HG02798 (cell line): ENCODE results near the gene MORC2.

Experiments used
- ATAC-seq: cut with Tn5 transposase; IDR thresholded peaks from one replicate; pipeline ENCODE4 v1.9.1; 2021; ENCODE audit warnings: mild to moderate bottlenecking; ENCODE audit not compliant: unreplicated experiment, poor library complexity

The MORC2 gene

DNA sequence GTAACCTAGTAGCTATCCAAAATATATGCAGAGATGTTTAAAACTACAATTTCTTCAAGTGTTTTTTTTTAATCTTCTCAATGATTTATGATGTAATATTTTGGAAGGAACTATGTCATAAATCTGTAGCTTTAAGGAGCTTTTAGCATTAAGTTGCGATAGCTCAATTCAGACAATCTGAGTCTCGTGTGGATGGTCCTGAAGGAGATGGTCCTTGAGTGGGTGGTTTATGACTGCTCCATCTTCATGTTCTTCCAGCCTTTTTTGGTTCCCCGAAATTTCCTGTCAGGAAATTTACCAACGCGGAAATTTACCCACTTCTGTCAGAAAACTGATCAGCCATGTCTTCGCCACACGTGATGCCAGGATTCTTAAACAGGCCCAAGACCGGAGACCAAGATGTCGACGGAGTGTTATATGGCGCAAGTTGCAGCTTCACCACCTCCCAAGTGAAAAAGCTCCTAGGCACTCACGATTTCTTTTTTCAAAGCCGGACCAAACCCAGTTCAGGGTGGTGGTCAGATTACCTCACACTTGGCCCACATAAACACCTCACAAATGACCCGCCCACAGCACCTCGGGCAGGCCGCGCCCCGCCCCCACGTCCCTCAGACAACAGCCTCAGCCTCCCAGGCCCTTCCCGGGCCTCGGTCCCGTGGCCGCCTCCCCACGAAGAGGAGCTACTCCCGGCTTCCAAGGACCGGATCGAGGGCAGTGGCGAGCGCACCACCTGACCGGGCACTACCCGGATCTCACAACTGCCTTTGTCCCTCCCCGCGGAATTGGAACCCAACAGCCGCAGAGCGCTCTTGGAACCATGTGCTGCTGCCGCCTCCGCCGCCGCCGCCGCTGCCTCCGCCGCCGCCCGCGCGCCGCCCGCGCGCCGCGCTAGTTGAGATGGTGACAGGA is at the start of gene MORC2:
TSS of gene MORC2 (minus strand) at position 760 of the 909 bp plus-strand sequence. CDS start 885 bp downstream, outside the sequence.
- ATAC-seq, result peak; percentile 17

DNA sequence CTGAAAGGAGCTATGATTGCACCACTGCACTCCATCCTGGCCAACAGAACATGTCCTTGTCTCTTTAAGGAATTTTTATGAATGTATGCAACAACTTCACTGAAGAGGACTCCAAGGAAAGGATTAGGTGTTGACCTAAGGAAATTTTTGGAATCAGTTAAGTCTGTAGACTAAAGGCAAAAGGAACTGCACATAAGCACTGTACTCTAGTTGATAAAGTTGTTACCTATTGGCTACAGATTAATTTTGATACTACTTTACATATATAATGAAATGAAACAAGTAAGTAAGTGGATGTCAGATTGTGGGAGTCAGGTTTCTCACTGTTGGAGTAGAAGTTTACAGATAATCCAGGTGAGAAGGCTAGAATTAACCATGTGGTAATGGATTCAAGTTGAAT is 37.0 kb upstream of the MORC2 start:
- no peak for ATAC-seq

DNA sequence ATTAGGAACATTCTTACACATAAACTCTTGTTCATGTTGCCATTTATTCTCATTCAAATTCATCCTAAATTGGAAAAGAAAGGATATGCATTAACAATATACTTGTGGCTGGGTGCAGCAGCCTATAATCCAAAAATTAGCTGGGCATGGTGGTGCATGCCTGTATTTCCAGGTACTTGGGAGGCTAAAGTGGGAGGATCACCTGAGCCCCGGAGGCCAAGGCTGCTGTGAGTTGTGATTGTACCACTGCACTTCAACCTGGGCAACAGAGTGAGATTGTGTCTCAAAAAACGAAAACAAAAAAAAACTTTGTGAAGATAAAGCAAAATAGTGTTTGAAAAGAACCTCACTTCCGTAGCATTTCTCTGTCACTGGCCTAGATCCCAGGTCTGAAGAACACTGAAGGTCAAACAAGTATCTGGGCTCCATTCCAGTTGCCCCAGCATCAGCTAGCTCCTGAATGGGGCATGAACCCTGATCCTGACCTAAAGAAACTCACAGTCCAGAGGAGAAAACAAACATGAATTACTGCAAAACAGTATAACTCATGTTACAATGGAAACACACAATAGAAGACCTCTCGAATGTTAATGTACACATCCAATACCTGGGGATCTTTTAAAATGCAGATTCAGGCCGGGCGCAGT is 32.7 kb upstream of the MORC2 start:
- ATAC-seq, result no peak

DNA sequence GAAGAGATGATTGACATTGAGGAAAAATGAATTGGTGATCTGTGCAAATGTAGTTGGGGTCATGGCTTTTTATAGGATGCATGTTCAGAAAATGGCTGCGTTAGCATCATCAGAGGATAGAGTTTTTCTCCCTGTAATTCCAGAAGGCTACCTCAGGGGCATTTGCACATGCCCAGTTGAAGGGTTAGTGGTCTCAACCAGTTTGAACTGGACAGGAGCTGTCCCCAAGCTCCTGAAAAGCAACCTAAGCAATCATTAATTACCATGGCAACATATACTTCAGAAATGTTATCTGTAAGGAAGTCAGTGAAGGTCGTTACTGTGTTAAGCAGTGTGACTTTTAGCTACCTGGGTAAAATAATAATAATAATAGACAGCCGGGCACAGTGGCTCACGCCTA is 29.8 kb upstream of the MORC2 start:
- no peak for ATAC-seq

DNA sequence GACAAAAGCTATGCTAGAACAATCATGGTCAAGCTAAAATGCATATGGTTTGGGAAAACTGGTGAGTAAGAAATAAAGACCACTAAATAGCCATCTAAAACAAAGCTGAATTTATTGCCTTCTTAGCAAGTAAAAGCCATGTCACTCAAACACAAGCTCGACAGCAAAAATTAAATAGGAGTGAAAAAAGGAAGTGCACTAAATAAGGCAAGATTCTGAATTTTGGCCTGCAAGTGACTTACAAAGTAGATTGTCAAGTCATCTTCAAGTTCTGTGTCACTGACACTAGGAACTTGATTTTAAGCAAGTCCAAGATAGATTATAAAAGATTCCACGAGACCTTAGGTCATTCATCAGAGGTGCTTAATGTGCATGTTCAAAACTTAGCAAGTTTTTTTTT is 27.9 kb upstream of the MORC2 start:
- no peak for ATAC-seq

DNA sequence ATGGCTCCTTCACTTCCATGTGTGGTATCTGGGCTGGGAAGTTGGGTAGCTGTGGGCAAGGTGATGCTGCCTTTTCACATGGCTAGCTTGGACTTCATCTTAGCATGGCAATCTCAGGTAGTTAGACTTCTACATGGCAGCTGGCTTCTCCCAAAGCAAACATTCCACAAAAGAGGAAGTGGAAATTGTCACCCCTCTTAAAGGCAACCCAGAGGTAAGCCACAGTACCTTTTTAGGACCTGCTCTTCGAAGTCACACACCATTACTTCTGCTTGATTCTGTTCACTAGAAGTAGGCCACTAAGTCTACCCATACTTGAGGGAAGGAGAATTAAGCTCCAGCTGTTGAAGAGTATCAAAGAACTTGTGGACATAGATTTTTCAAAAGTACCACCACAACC is 26.4 kb upstream of the MORC2 start:
- ATAC-seq, result no peak

DNA sequence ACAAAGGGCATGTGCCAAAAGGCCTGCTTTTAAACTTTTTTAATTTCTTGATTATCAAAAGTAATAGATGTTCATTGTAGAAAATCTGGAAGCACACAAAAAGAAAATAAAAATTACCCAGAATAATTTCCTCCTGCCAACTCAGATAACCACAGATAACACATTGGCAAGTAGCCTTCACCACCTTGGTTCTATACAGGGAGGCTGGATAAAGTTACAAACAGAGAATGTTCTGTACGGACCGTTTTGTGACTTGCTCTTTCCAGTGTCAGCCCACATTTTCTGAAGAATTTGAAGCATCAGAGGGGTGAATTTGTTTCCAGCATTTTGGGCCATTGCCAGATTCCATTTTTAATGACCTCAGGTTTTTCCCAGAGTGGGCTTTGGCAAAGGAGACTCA is 24.0 kb upstream of the MORC2 start:
- no peak for ATAC-seq

DNA sequence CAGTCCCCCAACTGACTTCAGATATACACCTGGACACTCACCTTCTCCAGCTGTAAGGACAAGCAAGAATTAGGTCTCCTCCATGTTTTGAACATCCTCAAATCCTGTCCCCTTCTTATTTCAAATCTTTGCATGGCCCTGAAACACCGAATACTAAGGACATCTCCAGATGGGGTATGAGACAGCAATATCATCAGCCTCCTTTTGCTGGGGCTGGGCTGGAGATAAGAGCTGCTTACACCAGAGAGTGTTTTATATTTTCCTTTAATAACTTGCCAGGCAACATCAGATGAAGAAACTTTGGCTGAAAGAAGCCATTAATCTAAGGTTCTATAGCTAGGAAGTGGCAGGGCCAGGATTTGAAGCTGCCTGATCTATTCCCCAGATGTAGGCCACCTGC is 22.1 kb upstream of the MORC2 start:
- ATAC-seq, result no peak

DNA sequence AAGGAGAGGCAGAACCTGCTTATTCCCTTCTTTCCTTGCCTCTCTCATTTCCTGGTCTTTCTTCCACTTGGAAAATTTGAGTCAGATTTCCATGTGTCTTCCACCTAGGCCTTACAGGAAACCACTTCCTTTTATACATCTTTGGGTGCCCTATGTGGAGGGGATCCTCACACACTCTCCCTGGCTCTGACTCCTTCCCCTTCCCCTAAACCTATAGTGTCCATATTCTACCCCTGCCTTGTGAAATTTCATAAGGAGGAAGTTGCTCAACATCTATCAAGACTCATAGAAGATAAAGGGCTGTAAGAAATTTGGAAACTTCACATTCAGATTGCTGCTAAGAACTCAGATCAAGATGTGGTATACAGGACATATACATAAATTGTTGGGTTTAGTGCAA is 20.9 kb upstream of the MORC2 start:
- ATAC-seq, result no peak

DNA sequence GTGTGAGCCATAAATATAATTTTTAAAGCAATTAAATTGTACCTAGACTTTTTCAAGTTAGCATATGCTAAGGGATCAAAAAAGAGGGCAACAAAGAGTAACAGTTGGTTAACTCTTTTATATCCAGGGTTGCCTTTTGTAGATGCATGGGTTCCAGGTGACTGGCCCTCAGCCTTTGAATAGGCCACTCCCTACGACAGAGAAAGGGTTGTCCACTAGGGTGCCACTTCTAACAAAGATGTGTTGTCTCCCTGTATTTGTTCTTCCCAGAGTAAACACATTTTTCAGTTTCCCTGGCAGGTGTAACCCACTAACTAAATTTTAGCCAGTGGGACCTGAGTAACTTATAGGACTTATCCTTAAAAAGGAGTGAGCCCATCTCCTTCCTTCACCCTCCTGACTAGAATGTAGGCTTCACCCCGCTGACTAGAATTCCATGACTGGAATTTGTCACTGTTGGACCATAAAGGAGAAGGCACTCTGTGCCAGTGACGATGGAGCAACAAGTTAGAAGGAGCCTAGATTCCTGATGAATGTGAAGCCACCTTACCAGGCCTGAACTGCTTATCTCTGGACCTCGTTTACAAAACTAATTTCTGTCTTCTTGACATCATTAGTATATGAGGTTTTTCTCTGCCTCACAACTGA is 17.1 kb upstream of the MORC2 start:
- ATAC-seq, result no peak

DNA sequence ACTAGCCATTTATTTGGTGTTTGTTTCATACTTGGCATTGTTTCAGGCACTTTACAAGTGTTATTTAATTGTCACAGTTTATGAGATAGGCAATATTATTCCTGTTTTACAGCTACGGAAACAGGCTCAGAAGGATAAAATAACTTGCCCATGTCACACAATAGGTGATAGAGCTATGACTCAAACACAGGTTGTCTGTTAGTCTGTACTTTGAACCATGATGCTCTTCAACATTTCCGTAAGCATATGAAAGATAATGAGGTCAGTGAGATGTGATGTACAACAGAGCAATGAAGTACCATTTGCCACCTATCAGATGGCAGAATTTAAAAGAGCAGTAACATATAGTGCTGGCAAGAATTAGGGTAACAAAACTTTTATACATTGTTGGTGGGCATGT is 15.7 kb upstream of the MORC2 start:
- no peak for ATAC-seq

DNA sequence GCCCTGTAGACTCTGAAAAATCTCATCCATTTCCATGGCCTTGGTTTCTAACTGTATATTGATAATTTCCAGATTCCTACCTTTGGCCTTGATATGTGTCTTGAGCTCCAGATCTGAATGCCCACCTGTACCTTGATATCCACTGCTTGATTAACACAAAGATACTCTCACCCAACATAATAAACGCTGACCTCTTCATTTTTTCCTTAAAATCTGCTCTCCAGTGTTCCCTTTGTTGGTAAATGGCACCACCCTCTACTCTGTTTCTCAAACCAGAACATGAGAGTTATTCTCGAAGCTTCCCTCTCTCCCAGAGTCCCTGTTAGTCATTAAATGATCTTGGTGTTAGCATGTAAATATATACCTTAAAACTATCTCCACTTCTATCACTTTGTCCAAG is 13.9 kb upstream of the MORC2 start:
- ATAC-seq, result no peak

DNA sequence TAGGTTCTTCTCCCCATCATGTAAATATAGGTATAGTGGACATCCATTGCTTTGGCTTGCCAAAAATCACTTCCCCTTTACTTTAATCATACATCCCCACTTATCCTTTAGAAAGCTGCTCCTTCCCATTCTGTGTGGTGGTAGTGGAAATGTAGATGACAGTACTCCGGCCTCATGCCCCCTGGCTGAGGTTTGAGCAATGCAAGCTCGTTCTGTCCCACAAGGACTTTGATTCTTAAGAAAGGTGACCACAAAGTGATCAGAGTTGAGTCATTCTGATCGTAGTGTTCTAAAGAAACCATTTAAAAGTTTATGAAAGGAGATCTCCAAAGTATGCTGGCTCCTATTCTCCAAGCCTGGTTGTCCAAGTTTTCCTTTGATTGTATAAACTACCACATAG is 11.4 kb upstream of the MORC2 start:
- no peak for ATAC-seq

DNA sequence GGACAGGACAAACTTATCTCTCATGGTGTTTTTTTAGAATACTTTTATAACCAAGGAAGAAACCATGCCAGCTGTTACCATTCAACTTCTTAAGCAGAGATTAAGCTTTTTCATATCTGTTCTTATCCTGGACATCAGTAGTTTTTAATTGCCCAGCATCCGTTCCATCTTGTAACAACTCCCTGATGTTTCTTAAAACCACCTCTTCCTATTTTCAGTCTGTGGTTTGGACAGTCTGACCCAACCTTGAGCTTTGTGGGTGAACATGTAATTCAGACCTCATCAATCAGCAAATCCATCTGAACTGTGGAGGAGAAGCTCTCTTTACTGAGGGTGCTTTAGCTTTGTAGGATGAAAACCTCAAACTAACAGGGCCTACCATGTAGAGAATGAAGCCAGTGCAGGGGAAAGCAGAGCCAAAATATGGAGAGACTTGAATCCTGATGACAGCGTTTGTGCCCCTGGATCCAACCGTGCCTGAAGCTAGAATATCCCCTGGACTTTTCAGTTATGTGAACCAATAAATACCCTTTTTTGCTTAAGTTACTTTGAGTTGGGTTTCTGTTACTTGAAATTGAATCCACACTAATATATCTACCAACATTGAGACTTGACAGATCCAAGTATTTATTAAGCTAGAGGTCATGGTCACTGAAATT is 9.9 kb upstream of the MORC2 start:
- ATAC-seq, result no peak

DNA sequence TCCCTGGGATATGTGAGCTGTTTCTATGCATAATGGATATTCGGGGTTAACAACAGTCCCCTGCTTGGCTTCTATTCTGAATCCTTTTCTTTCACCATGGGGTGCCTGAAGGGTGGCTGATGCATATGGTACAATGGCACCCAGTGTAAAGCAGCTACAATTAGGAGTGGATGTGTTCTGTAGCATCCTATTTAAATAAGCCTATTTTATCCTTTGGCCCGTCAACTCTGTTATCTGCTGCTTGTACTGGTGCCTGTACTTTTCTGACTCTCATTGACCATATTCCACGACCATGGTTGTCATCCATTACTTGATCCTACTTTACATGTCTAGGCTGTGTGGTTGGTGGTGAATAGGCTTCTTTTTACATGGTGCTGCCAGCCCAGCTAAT is 1.8 kb upstream of the MORC2 start:
- no peak for ATAC-seq

DNA sequence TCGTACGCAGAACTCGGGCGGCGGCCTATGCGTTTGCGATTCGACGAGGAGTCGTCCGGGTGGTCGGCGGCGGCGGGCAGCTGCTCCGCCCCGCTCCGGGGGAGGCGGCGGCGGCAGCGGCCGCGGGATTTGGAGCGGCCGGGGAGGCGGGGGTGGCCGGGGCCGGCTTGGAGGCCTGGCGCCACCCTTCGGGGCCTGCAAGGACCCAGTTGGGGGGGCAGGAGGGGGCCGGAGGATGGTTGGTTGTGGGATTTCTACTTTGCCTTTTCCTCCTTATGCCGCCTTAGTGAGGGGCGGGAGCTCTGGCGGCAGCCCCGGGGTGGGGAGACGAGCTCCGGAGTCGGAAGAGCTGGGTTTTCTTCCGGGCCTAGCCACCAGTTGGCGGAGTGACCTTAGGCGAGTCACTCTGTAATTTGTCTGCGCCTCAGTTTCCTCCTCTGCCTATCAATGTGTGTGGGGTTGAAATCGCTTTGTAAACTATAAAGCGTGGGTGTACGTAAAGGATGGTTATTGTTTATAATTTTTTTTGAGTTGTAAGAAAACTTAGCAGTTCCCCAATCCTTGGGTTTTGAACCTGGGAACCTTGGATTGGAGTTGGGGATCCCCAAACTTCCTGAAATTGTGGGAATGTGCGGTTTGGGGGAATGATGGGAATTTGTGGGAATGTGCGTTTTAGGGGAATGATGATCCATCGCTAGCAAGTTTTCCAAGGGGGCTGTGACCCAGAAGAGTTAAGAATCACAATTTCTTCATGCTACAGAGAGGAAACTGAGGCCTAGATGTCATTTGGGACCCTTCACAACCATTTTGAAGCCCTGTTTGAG is 1.2 kb upstream of the MORC2 start:
- peak; percentile 42 for ATAC-seq

DNA sequence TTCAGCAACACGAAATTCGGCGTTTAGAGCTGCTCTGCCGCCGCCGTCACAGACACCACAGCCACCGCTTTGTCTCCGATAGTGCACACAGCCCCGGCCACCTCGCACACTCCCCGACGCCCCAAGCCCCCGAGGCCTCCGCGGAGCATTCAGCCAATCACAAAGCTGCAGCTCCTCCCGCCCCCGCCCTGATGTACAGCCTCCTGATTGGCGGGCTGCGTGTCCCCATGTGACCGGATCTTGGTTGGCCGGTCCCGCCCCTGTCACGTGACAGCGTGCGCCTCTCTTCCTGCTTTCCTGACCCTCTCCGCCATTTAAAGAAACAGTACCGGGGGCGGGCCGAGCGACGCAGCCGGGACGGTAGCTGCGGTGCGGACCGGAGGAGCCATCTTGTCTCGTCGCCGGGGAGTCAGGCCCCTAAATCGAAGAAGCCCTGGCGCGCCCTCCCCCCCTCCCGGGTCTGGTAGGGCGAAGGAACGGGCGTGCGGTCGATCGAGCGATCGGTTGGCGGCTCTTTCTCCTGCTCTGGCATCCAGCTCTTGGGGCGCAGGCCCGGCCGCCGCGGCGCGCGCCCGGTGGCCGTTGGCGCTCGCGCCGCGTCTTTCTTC is 454 bp upstream of the MORC2 start, which contains the start of gene TUG1:
TSS of gene TUG1 (plus strand) at position 342 of the 608 bp plus-strand sequence.
- peak; percentile 90 for ATAC-seq

DNA sequence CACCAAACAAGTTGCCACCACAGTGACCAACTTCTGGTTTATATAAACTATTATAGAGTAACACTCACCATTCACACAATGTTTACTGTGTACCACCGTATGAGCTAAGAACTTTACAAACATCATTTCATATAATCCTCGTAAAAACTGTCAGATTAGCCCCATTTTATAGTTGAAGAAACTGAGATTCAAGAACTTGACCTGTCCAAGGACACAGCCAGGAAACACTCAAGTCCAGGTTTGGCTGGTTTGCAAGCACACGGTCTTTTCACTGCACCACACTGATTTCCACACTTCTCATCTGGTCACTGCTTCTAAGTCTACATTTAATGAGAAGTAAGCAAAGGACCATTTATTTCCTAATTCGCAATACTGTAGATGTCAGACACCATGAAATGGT is 3.7 kb downstream of the MORC2 start:
- ATAC-seq, result no peak

DNA sequence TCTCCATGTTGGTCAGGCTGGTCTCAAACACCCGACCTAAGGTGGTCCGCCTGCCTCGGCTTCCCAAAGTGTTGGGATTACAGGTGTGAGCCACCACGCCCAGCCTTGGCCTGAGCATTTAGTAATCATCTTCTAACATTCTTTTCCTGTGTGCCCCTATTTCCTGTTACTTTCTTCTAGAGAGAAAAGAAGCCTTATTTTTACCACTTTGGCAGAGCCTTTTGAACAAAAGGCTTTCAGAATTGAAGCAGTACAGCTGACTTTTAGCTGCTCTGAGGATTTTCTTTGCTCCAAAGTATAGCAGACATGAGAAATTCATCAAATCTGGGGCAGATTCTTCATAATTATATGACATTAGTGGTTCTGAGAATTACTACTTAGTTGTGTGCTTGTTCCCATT is 13.4 kb downstream of the MORC2 start:
- ATAC-seq, result no peak
